GM12872 (cell line): ENCODE results near the gene MAGI1.

ENCODE experiments used
- CTCF ChIP-seq: IDR thresholded peaks from 3 replicates; pipeline ENCODE4 v1.5.1; 2011; ENCODE audit warnings: low read depth, mild to moderate bottlenecking, low read length, moderate library complexity; ENCODE audit not compliant: insufficient read depth

MAGI1 gene

GRCh38 chr3:65717676-65718346, 320.9 kb downstream of the MAGI1 start:
- TF ChIP-seq CTCF, result no peak

- no peak for TF ChIP-seq CTCF
These were observed 322.5 kb downstream of the MAGI1 start for GRCh38 chr3:65716071-65716751.

GRCh38 chr3:65714134-65714533, 324.6 kb downstream of the MAGI1 start:
- no peak for TF ChIP-seq CTCF

- TF ChIP-seq CTCF, result no peak
These were observed 325.7 kb downstream of the MAGI1 start for GRCh38 chr3:65713016-65713415.

GRCh38 chr3:65712140-65712539, 326.6 kb downstream of the MAGI1 start:
- no peak for TF ChIP-seq CTCF

- no peak for TF ChIP-seq CTCF
These were observed 331.7 kb downstream of the MAGI1 start for GRCh38 chr3:65706776-65707568.

- no peak for TF ChIP-seq CTCF
These were observed 332.4 kb downstream of the MAGI1 start for GRCh38 chr3:65706301-65706700.
